GM21717 (cell line): ENCODE data around the gene ASPG.

Experiments used
- ATAC-seq: cut with Tn5 transposase; IDR thresholded peaks from one replicate; pipeline ENCODE4 v1.9.1; 2021; ENCODE audit warnings: mild to moderate bottlenecking, moderate library complexity; ENCODE audit not compliant: unreplicated experiment

ASPG gene

GRCh38 chr14:104085032-104085888, at the start of gene ASPG:
ASPG (plus strand) TSS chr14:104085700; CDS start chr14:104085771, 71 bp downstream.
- ATAC-seq: no peak

- no peak for ATAC-seq
Measured at GRCh38 chr14:104036212-104036611, 49.3 kb upstream of the ASPG start.

- no peak for ATAC-seq
Measured at GRCh38 chr14:104037074-104037473, 48.4 kb upstream of the ASPG start.

- ATAC-seq: no peak
Measured at GRCh38 chr14:104037903-104038302, 47.6 kb upstream of the ASPG start.

GRCh38 chr14:104039214-104039613, 46.3 kb upstream of the ASPG start:
- ATAC-seq: no peak

- ATAC-seq: no peak
Measured at GRCh38 chr14:104040539-104040938, 45.0 kb upstream of the ASPG start.

- ATAC-seq: no peak
Measured at GRCh38 chr14:104041430-104042104, 43.9 kb upstream of the ASPG start.

GRCh38 chr14:104044016-104044415, 41.5 kb upstream of the ASPG start:
- ATAC-seq: no peak

- no peak for ATAC-seq
Measured at GRCh38 chr14:104047761-104048160, 37.7 kb upstream of the ASPG start.

- ATAC-seq: no peak
Measured at GRCh38 chr14:104048758-104049507, 36.6 kb upstream of the ASPG start.

- ATAC-seq: no peak
Measured at GRCh38 chr14:104049576-104050240, 35.8 kb upstream of the ASPG start.

GRCh38 chr14:104051092-104051813, 34.2 kb upstream of the ASPG start:
- ATAC-seq: no peak

- no peak for ATAC-seq
Measured at GRCh38 chr14:104054222-104054905, 31.1 kb upstream of the ASPG start.

GRCh38 chr14:104062281-104062680, 23.2 kb upstream of the ASPG start:
- ATAC-seq: no peak

- no peak for ATAC-seq
Measured at GRCh38 chr14:104064003-104064402, 21.5 kb upstream of the ASPG start.

- ATAC-seq: no peak
Measured at GRCh38 chr14:104066279-104066678, 19.2 kb upstream of the ASPG start.

GRCh38 chr14:104066719-104067295, 18.7 kb upstream of the ASPG start:
- no peak for ATAC-seq

- ATAC-seq: no peak
Measured at GRCh38 chr14:104069541-104069940, 16.0 kb upstream of the ASPG start.

- no peak for ATAC-seq
Measured at GRCh38 chr14:104072586-104072985, 12.9 kb upstream of the ASPG start.
